T-helper 9 cell (primary cell): ENCODE measurements around the gene TMEM223.
"Not testable (repeated sequence)": the region's sequence is repeated elsewhere in the genome, so short reads cannot be mapped to it uniquely, and the experiment has no call there.

Source experiments
- DNase-seq: peaks from one replicate; pipeline ENCODE4 v3.0.0-alpha.2; 2020

TMEM223 gene

DNA sequence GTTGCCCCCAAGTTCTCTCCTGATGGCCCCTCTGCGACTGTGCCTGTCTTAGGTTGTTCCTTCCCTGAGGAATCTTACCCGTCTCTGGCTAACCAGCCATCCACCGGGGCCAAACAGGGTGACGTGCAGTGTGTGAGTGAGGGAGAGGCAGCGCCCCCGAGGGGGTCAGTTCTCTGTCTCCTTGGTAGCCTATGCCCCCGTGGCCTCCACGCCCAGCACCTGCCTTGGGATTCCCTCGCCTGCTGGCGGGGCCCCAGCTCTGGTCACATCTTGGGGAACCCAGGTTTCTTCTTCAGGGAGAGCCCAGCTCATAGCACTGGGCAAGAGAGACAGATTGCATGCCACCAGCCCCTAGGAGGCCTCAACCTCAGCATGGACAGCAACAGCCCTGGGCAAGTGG is 7.7 kb upstream of the TMEM223 start:
- no peak for DNase-seq

DNA sequence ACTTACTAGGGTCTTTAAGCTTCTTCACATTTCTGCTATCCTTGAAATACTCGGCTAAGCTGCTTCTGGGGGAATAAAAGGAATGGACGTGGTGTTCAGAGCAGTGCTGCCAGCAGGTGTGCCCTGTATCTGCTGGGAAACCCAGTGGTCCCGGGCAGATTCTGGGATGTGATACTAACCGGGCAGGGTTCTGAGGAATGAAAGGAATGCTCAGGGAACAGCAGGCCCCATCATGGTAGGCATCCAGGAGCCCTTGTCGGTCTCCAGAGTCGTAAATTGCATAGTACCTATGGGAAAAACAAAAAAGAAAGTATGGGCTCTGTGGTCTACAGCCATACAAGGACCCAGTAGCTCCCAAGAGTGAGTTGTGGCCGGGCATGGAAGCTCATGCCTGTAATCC is 4.5 kb upstream of the TMEM223 start:
- DNase-seq, result no peak

DNA sequence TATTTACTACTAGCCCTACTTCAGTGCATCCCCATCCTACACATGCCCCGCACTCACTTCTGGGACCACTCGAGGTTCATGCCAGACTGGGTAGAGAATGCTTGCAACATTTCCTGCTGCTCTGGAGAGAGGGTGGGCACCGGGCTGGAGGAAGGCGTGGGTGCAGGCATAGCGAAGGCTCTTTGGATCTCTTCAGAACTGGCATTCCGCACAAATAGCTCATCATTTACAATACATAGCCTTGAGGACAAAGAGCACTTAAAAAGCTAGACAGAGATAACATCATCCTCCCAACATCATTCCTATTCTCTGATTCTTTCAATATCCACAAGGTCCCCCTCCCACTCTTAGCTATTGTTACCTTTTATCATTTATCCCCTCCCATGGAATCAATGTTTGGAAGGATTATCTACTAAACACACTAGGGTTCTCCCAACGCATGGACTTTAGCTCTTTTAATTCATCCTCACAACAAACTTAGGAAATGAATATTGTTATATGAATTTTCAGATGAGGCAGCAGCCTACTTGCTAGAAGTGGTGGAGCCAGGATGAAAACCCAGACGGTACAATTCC is 2.5 kb upstream of the TMEM223 start:
- no peak for DNase-seq

DNA sequence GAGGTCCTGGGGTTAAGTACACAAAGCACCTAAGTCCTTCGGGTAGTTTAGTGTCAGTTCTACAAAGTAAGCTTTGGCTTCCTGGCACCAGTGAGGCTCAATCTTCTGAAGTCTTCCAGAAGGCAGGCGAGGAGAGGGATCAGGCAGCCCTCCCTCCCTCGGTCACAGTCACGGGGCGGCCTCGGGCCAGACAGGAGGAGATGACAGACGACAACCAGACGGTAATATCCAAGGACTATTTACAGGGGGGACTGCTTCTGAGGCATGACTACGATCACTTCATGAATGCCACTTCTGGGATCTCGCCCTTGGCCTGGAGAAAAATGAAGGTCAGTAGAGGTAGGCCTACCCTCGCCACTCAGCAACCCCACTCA is 383 bp upstream of the TMEM223 start:
- no peak for DNase-seq

DNA sequence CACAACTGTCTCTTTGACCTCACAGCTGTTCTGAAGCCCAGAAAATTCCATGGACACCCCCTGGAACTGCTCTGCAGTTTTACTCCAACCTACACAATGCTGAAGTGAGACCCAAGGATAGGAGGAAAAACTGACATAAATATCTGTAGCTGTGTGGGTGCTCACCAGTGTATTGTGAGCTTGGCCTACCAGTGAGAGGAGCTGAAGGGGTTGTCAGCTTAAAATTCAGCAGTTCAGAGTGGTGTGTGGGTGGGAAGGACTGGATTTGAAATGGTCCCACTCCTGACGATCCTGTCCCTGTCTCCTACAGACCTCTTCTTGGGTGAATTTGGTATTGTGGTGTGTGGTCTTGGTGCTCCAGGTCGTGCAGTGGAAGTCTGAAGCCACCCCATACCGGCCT is 2.2 kb downstream of the TMEM223 start:
- no peak for DNase-seq

DNA sequence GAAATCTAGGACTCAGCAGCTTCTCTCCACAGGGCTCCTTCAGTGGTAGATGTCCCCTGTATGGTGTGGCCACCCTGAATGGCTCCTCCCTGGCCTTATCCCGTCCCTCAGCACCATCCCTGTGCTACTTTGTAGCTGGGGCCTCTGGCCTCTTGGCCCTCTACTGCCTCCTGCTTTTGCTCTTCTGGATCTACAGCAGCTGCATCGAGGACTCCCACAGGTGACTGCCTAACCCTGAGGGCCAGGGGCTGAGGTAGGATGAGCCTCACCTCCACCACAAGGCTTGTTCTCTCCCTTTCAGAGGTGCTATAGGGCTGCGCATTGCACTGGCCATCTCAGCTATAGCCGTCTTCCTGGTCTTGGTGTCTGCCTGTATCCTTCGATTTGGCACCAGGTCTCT is 2.8 kb downstream of the TMEM223 start:
- DNase-seq, result no peak

DNA sequence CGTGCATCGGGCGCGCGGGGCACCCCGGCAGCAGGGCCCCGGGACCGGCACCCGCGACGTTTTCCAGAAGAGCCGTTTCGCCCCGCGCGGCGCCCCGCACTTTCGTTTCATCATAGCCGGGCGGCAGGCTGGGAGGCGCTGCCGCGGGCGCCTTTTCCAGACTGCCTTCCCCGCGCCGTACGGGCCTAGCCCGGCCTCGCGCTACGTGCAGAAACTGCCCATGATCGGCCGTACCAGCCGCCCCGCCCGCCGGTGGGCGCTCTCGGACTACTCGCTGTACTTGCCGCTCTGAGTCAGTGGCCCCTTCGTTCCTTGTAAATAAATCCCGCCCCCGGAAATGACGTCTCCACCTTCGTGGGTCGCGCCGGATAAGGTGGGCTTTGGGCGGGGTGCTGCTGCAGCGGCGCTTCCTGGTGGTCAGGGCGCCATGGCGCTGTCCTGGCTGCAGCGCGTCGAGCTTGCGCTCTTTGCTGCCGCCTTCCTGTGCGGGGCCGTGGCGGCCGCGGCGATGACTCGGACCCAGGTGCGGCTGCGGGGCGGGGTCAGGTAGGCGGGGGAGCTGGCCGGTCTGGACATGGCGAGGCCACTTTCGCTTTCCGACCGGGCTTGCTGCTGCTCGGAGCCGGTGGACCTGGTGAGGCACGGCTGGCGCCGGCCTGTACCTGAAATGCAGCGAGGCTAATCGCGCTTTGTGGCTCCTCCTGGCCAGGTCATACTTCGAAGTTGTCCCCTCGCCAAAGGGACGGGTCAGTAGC is 4.6 kb downstream of the TMEM223 start, which contains the start of gene TMEM179B:
TMEM179B (plus strand) TSS at position 398 of the 755 bp plus-strand sequence; CDS start at position 428, 30 bp downstream.
- DNase-seq, result peak; percentile 97

DNA sequence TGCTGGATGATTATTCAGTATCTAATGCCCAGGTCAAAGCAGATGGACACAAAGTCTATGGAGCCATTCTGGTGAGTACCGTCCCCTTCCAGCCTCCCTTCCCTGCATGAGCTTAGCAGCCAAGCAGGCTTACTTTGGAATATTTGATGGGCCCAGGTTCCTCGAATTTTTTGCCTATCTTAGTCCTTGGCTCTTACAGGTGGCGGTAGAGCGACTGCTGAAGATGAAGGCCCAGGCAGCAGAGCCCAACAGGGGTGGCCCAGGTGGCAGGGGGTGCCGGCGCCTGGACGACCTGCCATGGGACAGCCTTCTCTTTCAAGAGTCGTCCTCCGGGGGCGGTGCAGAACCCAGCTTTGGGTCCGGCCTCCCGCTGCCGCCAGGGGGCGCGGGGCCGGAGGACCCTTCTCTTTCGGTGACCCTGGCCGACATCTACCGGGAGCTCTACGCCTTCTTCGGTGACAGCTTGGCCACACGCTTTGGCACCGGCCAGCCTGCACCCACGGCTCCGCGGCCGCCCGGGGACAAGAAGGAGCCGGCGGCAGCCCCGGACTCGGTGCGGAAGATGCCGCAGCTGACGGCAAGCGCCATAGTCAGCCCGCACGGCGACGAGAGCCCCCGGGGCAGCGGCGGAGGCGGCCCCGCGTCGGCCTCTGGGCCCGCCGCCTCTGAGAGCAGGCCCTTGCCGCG is 5.3 kb downstream of the TMEM223 start:
- peak; percentile 79 for DNase-seq

DNA sequence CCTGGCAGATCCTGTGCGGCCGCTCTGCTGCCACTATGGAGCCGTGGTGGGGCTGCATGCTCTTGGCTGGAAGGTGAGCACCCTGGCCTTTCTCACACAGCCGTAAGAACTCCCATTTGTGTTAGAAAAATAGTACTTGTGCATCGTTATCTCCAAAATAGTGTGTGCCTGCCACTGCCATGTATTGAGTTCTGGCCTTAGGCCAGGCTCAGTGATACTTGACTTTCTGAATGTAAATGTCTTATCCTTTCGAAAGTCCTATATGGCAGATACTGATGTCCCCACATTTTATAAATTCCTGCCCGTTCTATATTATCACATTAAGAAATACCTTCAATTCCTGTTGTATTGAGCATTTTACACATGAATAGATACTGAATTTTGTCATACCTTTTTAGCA is 9.1 kb downstream of the TMEM223 start:
- no peak for DNase-seq

DNA sequence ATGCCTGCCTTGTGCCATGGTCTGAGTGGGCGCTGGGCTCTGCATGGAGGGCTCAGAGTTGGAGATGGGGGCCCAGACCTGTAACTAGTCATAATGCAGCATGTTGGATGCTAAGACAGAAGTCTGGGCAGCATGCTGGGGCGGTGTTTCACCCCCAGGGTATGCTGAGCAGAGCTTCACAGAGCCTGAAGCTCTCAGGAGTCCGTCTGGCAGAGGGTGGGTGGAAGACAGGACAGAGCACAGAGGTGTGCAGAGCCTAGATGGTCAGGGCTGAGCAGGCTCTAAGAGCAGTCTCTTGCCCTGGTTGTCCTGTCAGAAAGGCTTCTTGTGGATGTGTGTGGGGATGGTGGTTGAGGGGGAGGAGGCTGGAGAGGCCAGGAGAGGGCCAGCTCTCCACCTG is 13.4 kb downstream of the TMEM223 start:
- DNase-seq, result no peak

DNA sequence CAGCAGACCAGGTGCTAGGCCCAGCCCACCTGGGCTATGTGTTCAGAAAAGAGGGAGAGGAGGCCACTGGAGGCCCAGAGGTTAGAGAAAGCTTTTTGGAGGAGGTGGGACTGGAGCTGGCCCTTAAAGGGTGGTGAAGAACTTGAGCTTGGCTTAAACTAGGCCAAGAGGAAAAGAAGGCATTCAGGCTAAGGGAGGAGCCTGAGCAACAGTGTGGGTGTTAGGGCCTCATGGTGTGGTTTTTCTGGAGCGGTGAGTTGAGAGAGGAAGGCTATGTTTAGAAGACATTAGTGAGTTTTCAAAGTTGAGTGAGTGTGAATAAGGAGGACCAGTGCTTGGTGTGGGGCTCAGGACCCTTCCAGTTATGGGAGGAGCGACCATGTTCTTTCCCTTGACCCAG is 14.4 kb downstream of the TMEM223 start:
- no peak for DNase-seq

DNA sequence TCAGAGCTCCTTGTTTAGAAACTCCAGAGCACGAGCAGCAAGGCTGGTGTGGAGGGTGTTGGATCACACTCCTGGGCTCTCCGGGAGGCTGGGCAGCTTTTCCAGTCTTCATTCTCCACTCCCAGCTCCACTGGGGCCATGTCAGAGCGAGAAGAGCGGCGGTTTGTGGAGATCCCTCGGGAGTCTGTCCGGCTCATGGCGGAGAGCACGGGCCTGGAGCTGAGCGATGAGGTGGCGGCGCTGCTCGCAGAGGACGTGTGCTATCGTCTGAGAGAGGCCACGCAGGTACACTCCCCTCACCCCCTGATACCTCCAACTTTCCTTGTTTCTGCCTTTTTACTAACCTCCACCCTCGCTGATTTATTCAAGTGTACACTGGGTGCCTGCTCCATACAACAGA is 16.2 kb downstream of the TMEM223 start:
- no peak for DNase-seq

DNA sequence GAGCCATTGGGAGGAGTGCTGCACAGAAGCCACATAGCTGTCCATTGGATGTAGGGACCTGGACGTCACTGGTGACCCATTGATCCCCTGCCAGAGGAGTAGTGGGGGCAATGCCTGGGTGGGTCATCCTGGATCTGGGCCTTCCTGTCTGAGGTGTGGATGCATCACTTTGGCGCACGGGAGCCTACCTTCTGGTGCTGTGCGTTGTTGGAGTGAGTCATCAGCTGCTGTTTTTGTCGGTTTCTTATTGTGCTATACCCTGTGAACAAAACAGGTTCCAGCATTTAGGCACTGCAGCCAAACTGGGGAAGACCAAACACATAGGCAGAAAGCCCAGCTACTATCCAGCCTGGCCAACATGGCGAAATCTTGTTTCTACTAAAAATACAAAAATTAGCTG is 17.4 kb downstream of the TMEM223 start:
- no peak for DNase-seq

DNA sequence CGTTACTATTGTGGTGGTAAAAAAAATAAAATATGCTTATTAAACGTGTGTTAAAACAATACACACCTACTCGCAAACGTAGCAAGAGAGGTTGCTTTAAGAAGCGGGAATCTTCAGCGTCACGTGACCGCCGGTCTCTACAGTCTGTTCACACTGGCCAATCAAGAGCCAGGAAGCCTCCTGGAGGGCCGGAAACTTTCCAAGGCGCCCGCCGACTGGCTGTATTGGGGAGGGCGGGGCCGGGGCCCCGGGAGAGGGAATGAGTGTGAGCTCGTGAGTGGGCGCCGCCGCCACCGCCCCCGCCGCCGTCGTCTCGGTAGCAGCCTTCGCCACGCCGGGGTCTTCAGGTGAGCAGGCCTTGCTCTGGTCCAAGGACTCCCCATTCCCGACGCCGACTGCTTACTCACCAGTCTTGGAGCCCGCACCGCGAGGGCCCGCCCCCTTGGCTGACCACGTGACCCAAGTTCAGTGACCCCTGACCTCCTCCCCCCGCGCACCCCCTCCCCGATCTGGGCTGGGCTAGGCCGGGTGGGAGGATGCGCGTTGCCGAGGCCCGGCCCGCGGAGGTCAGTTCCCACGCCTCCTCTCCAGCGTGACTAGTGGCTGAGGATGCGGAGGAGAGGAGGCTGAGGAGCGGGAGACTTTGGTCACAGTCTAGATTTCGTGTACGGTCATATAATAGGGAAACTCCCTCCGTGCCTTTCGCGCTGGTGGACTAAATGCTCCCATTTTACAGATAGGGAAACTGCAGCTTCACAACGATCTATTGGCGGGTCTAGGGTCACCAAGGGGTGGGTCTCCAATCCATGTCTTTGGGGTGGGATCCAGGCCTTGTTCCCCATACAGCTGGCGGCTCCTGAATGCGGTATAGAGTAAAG is 20.4 kb downstream of the TMEM223 start, which contains the start of gene TAF6L:
TAF6L (plus strand) TSS at position 253 of the 878 bp plus-strand sequence. CDS start 4,388 bp downstream, outside the sequence.
- DNase-seq, result peak; percentile 86

DNA sequence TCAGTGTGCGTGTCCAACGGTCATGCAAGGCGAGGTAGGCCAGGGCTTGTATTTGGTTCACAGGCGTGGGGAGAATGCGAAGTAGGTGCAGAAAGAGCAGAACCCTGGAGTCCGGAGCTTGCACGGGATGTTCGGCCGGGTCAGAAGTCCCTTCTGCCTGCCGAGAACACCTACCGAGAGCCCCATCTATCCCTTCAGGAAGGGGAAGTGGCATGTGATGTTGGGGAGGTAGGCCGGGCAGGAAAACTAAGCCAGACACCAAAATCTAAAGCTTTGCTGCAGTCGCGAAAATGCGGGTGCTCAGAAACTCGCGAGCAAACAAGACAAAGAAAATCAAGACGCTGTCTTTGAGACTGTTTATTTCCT is 21.0 kb downstream of the TMEM223 start:
- DNase-seq, result no peak

DNA sequence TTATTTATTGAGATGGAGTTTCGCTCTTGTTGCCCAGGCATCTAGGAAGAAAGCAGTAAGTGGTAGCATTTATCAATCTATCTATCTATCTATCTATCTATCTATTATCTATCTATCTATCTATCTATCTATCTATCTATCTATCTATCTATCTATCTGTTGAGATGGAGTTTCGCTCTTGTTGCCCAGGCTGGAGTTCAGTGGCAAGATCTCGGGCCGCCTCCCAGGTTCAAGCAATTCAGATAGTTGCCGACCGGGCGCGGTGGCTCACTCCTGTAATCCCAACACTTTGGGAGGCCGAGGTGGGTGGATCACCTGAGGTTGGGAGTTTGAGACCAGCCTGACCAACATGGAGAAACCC is 31.0 kb downstream of the TMEM223 start:
- DNase-seq, result not testable (repeated sequence)

DNA sequence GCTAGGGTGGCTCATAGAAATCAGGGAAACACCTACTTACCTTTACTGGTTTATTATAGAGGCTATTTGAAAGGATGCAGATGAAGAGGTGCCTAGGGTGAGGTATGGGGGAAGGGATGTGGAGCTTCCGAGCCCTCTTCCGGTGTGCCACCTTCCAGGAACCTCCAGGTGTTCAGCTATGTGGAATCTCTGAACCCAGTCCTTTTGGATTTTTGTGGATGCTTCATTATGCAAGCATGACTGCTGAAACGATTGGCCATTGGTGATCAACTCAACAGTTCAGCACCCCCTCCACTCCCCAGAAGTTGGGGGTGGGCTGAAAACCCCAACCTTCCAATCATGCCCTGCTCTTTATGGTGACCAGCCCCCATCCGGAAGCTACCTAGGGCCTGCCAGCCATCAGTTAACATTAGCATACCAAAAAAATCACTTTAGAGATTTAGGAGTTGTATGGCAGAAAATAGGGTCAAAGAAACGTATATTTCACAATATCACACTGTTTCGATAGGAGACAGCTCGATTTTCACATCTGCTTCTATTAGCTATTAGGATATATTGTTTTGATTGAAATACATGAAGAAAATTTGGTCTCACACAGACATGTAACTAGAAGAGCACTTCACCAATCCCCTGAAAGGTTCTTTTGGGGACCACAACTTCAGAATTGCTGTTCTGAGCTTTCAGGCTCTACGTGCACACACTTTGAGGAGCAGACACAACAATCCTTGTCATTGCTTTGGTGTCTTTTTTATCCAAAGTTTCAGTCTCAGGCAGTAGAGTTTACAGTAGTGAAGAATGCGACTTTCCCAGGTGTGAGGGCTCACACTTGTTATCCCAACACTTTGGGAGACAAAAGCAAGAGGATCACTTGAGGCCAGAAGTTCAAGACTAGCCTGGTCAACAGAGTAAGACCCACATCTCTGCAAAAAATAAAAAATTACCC is 33.7 kb downstream of the TMEM223 start:
- no peak for DNase-seq

DNA sequence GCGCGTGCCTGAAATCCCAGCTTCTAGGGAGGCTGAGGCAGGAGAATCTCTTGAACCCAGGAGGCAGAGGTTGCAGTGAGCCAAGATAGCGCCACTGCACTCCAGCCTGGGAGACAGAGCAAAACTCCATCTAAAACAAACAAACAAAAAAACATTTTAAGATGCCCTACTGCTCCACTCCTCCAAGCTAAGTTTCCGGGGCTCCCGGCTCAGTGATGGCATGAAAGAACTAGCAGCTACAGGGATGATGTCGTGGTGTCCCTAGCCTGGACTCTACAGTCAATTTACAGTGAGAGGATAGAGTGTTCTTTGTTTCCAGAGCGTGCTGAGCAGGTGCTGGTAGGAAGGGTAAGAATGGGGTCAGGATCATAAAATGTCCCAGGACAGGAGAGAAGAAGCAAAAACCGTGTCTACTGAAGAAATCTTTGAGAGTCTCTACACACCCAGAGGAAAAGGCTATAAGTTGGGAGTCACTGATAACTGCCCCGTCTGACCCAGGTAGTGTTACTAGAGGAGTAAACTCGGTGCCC is 36.7 kb downstream of the TMEM223 start:
- DNase-seq, result no peak

DNA sequence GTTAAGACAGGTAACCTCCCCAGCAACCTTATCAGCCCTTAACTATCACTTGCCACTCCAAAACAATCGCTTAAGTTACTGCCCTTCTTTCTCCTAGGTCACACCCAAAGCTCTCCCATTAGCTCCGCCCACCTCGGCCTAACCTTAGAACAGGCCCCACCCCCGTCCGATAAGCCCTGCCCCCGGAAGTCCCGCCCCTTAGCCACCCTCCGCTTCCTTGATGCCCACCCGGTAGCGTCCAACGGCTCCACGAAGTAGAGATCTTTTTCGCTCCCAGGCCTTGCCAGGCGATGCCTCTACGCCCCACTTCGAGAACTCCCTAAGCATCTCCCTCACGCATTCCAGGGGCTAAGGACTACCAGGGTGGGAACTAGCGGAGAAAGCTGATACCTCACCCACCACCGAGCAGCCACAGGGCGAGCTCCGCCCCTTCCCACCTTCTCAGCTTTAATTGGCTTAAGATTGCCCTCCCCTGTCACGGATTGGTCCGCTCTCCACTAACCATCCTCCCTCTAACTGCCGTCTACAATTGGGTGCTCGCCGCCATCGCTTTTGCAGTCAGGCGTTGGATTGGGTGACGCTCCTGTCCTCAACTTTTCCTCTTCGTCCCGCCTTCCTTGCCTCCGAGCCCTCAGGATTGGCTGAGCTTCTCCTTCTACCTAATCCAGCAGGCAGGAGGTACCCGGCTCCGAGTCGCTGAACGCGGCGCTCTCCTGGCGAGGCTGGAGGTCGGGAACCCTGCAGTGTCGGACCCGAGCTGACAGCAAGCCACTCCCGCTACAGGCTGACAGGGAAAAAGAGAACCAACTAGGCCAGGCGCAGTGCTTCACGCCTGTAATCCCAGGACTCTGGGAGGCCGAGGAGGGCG is 37.8 kb downstream of the TMEM223 start, which contains the start of gene ZBTB3:
ZBTB3 (minus strand) TSS at position 425 of the 868 bp plus-strand sequence. CDS start 496 bp downstream, outside the sequence.
- peak; percentile 98 for DNase-seq

DNA sequence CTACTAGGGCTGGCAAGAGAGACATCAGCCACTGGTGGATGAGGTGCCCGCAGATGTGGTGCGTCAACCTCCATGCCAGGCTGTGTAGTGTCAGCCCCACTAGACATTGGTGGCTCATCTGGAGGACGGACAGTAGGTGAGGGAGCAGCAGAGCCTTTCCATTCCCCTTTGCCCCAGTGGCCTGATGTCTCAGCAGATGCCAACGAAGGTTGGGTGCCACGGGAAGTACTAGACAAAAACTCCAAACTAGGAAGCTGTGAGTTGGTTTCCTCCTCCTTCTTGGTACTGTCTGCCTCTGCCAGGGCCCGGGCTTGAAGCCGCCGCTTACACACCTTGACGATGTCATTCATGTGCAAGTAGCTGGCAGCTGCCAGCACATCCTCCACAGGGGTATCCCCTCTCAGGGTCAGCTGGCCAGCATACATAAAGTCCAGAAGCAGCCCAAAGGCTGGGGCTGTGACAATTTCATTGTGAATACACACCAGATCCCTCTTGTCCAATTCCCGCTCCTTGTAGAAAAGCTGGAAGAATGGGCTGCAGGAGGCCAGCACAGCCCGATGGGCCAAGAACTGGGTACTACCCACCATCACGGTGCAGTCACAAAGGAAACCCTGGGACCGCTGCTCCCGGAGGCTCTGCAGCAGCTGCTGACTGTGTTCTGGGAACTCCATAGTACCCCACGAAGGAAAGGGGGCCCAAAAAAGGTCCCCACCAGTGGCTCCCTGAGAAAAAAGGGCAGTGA is 38.6 kb downstream of the TMEM223 start:
- no peak for DNase-seq
